B cell (primary cell): Measurements from ENCODE around the gene CLASP1. TPM values are rescaled to one million over a fixed set of nuclear protein-coding genes. Genes with fewer than 3 reads are reported as not detected.

Experiments used
- ATAC-seq: fragments of 200-7000 bp; cut with Tn5 transposase; one replicate; pipeline ENCODE4 v1.10.0; 2021; ENCODE audit warnings: low read depth, mild to moderate bottlenecking, moderate number of reproducible peaks, moderate library complexity
- CTCF ChIA-PET: fragments of 350-600 bp; sonication (Branson Sonifier 250); formaldehyde crosslinking; loops from one replicate; lab custom pipeline; 2021; ENCODE audit warnings: antibody characterized with exemption, inconsistent platforms; lab: Charles Lee
- POLR2A ChIA-PET: fragments of 350-600 bp; sonication (Branson Sonifier 250); formaldehyde crosslinking; loops from one replicate; lab custom pipeline; 2021; ENCODE audit warnings: antibody characterized with exemption; lab: Charles Lee
- DNase-seq: peaks from one replicate; pipeline ENCODE4 v3.0.0; 2013
- H2AFZ ChIP-seq: 2 replicates; pipeline ENCODE4 v1.6.1; 2012; ENCODE audit warnings: mild to moderate bottlenecking, low read depth, low read length; ENCODE audit not compliant: insufficient read depth, poor library complexity, severe bottlenecking
- H3K27ac ChIP-seq, 2 donors: 1 replicate in 1 of 2; 2 replicates in 1 of 2; pipeline ENCODE4 v1.5.1; 2012 to 2013; ENCODE audit warnings: low read length in 2 of 2, mild to moderate bottlenecking in 2 of 2, moderate library complexity in 1 of 2
- H3K27me3 ChIP-seq, 4 experiments: fragments of 200-600 bp in 1 of 4; sonication (generic) in 1 of 4; replicated peaks in 1 of 4; 1 replicate in 2 of 4; 2 replicates in 2 of 4; pipeline versions ENCODE4 v1.6.1 to v1.7.0; 2013 to 2016; ENCODE audit warnings: low read length in 3 of 4, mild to moderate bottlenecking in 2 of 4, mixed read lengths in 1 of 4, moderate library complexity in 1 of 4; ENCODE audit not compliant: insufficient read depth in 4 of 4, control insufficient read depth in 3 of 4; ENCODE audit errors: control extremely low read depth in 1 of 4
- H3K36me3 ChIP-seq, 2 experiments: replicated peaks in 1 of 2; 1 replicate in 1 of 2; 2 replicates in 1 of 2; pipeline versions ENCODE4 v1.6.1 to v1.7.1; 2013; ENCODE audit warnings: low read length in 1 of 2; ENCODE audit not compliant: insufficient read depth in 2 of 2, control insufficient read depth in 1 of 2; ENCODE audit errors: control extremely low read depth in 1 of 2, extremely low read depth in 1 of 2
- H3K4me1 ChIP-seq, 2 donors: fragments of 200-600 bp in 1 of 2; sonication (generic) in 1 of 2; 1 replicate in 1 of 2; 2 replicates in 1 of 2; pipeline versions ENCODE4 v1.5.1 to v1.6.1; 2013 to 2017; ENCODE audit warnings: low read length in 2 of 2; ENCODE audit not compliant: control insufficient read depth in 2 of 2, insufficient read depth in 2 of 2
- H3K4me2 ChIP-seq: replicated peaks from 2 replicates; pipeline ENCODE3; 2012; ENCODE audit warnings: mild to moderate bottlenecking, low read depth, low read length; ENCODE audit not compliant: poor library complexity, severe bottlenecking
- H3K4me3 ChIP-seq, 5 experiments: fragments of 200-600 bp in 1 of 5; sonication (generic) in 1 of 5; 1 replicate in 3 of 5; 2 replicates in 2 of 5; pipeline versions ENCODE4 v1.5.1 to v1.7.0; 2011 to 2016; ENCODE audit warnings: low read length in 4 of 5, mild to moderate bottlenecking in 4 of 5, low read depth in 2 of 5, control low read depth in 1 of 5, moderate library complexity in 1 of 5; ENCODE audit not compliant: insufficient read depth in 1 of 5; ENCODE audit errors: control extremely low read depth in 1 of 5, extremely low read depth in 1 of 5
- H3K79me2 ChIP-seq: fragments of 200-600 bp; sonication (generic); one replicate; pipeline ENCODE4 v1.6.0; 2016; ENCODE audit warnings: low read length; ENCODE audit not compliant: control insufficient read depth, insufficient read depth
- H3K9ac ChIP-seq: fragments of 200-600 bp; sonication (generic); 2 replicates; pipeline ENCODE4 v1.6.1; 2017; ENCODE audit warnings: mild to moderate bottlenecking, low read length, moderate library complexity
- H3K9me3 ChIP-seq, 3 donors: one replicate each; pipeline versions ENCODE4 v1.6.1 to v1.7.1; 2013; ENCODE audit warnings: low read length in 2 of 3; ENCODE audit not compliant: control insufficient read depth in 2 of 3, insufficient read depth in 1 of 3; ENCODE audit errors: control extremely low read depth in 1 of 3
- H4K20me1 ChIP-seq: 2 replicates; pipeline ENCODE4 v1.6.0; 2012; ENCODE audit warnings: mild to moderate bottlenecking, low read length; ENCODE audit not compliant: insufficient read depth, control insufficient read depth, poor library complexity, severe bottlenecking
- H3K27ac Mint-ChIP-seq: one replicate; pipeline ENCODE4 v1.8.0; 2021; ENCODE audit warnings: mixed read lengths
- H3K27me3 Mint-ChIP-seq: one replicate; pipeline ENCODE4 v1.8.0; 2021; ENCODE audit warnings: mixed read lengths
- H3K4me1 Mint-ChIP-seq: one replicate; pipeline ENCODE4 v1.8.0; 2021; ENCODE audit warnings: mixed read lengths
- H3K4me3 Mint-ChIP-seq: one replicate; pipeline ENCODE4 v1.8.0; 2021; ENCODE audit warnings: mixed read lengths
- H3K9me3 Mint-ChIP-seq: one replicate; pipeline ENCODE4 v1.8.0; 2022; ENCODE audit warnings: mixed read lengths; ENCODE audit not compliant: insufficient read depth
- EZH2 ChIP-seq: IDR thresholded peaks from 2 replicates; pipeline ENCODE4 v1.6.1; 2012; ENCODE audit warnings: borderline replicate concordance, low read depth, mild to moderate bottlenecking, moderate library complexity, low read length; ENCODE audit not compliant: insufficient read depth, poor library complexity, severe bottlenecking
- WGBS: methylation state at CpG from one replicate; pipeline ENCODE4 v1.1.5; 2013; ENCODE audit warnings: missing lambda C conversion rate; ENCODE audit not compliant: insufficient coverage; 5-methylcytosine and 5-hydroxymethylcytosine counted together
- intact Hi-C: fragments of 100-400 bp; cut with micrococcal nuclease; formaldehyde crosslinking; loops from one replicate; pipeline ENCODE4 v1.10.0; 2022
- polyA plus RNA-seq: library from polyadenylated mRNA; depleted of rRNA; stranded (reverse); fragments of >200 nt; gene quantifications from 2 replicates; pipeline ENCODE4 v1.2.3, GENCODE V29; 2012
- total RNA-seq, 2 donors: library from RNA; stranded (reverse); fragments of 120-200 nt in 1 of 2; gene quantifications; 1 replicate in 1 of 2; 2 replicates in 1 of 2; pipeline versions ENCODE4 v1.2.3 to v1.2.4, GENCODE V29; 2013 to 2022
- TF ChIP-seq, protein P1 (sequence below): fragments of 200-600 bp; IDR thresholded peaks from one replicate; pipeline ENCODE4 v1.8.0; 2022; ENCODE audit warnings: antibody characterized with exemption, mild to moderate bottlenecking

CLASP1 gene
- total and polyA plus RNA-seq, 2 donors (not counting 1 experiment from before 2014, with no cell fraction given): 8.7 to 88.0 TPM

DNA sequence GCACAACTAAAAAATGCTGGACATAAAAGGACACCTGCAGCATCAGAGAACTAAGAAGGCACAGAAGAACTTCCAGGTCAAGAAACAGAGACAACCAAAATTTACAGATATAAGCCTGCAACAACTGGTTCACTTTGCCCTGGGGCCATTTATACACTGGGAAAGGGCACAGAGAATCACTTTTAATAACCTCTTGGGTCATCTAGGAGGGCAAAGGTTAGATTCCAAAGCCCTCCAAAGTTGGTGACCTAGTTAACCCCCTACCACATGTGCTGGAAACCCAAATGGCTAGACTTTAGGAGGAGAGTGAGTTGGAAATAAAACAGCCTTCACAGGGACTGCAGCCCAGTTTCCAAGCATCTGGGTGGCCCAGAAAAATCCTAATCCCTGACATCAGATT is 115.3 kb downstream of the CLASP1 start:
- DNase-seq (no peak), ATAC-seq (no peak)
- Histone ChIP-seq H3K4me1 (peaks cover 8 to 12% of the 10 kb centered on the region in 2 donors), H3K79me2 (peaks cover 62% of the 10 kb centered on the region), H3K9ac (no peak overlapping the region), H3K27me3 (no peaks in the 10 kb centered on the region), H3K4me2 (no peak overlapping the region), H4K20me1 (peaks cover 15% of the 10 kb centered on the region), H3K4me3 (no peak overlapping the region), H2AFZ (no peak overlapping the region), H3K9me3 (no peaks in the 10 kb centered on the region), H3K27ac (no peak overlapping the region), H3K36me3 (no peaks in the 10 kb centered on the region)
- H3K4me1 Mint-ChIP-seq: peaks cover 41% of the 10 kb centered on the region
- no peaks in the 10 kb centered on the region for H3K27me3 Mint-ChIP-seq
- intact Hi-C loops: no loop called here
- H3K9me3 Mint-ChIP-seq: no peaks in the 10 kb centered on the region
- CTCF ChIA-PET: no interaction called here
- POLR2A ChIA-PET: no interaction called here
- H3K27ac Mint-ChIP-seq: no peak overlapping the region
- TF ChIP-seq, protein P1, sequence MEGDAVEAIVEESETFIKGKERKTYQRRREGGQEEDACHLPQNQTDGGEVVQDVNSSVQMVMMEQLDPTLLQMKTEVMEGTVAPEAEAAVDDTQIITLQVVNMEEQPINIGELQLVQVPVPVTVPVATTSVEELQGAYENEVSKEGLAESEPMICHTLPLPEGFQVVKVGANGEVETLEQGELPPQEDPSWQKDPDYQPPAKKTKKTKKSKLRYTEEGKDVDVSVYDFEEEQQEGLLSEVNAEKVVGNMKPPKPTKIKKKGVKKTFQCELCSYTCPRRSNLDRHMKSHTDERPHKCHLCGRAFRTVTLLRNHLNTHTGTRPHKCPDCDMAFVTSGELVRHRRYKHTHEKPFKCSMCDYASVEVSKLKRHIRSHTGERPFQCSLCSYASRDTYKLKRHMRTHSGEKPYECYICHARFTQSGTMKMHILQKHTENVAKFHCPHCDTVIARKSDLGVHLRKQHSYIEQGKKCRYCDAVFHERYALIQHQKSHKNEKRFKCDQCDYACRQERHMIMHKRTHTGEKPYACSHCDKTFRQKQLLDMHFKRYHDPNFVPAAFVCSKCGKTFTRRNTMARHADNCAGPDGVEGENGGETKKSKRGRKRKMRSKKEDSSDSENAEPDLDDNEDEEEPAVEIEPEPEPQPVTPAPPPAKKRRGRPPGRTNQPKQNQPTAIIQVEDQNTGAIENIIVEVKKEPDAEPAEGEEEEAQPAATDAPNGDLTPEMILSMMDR: no peak
- H3K4me3 Mint-ChIP-seq: no peak overlapping the region

DNA sequence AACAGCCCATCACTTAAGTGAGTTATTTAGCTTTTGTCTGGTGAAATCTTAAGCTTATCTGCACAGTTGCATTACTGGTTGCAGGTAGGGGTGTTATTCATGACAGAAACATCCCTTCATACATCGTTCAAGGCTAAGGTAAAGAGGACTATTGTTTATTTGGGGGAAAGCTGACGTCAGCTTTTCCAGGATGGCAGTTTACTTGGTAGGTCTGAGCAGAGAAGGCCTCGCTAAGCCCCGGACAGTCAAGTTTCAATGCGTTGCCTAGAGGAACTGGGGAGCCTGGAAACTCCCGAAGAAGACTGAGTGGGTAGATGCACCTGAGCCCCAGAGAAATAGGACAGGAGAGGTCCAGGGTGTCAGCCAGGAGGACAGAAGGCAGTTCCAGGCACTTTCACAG is 116.4 kb downstream of the CLASP1 start:
- intact Hi-C loops: no loop called here
- H3K79me2 ChIP-seq: peaks cover 59% of the 10 kb centered on the region

More for the DNA sequence above, 116.4 kb downstream of the CLASP1 start:
- Histone ChIP-seq H3K4me3 (no peak overlapping the region), H4K20me1 (peaks cover 23% of the 10 kb centered on the region), H3K9ac (no peak overlapping the region), H3K4me2 (no peak overlapping the region), H3K9me3 (no peaks in the 10 kb centered on the region), H3K27ac (no peak overlapping the region), H2AFZ (no peak overlapping the region), H3K36me3 (no peaks in the 10 kb centered on the region), H3K27me3 (no peaks in the 10 kb centered on the region), H3K4me1 (peaks cover 8 to 13% of the 10 kb centered on the region in 2 donors)
- TF ChIP-seq, protein P1: no peak
- TF ChIP-seq EZH2: no peak
- H3K4me1 Mint-ChIP-seq: peaks cover 48% of the 10 kb centered on the region
- ChIA-PET POLR2A (interaction anchor here (4.0 kb wide), 1 partner anchor 116 kb away, joined by 57 read pairs; the partner anchor contains the start of gene CLASP1), CTCF (interaction anchor here (4.9 kb wide), 1 partner anchor 186 kb away, joined by 46 read pairs; no protein-coding TSS in a partner anchor)
- no peak for ATAC-seq
- peak overlapping the region; percentile 64 for H3K27ac Mint-ChIP-seq
- no peak overlapping the region for H3K4me3 Mint-ChIP-seq
- H3K9me3 Mint-ChIP-seq: no peaks in the 10 kb centered on the region
- DNase-seq: no peak
- no peaks in the 10 kb centered on the region for H3K27me3 Mint-ChIP-seq
- 77% methylated on average over 5 of the region's 6 CpGs for WGBS
